Measurements from ENCODE around the gene GRID1.
"Not testable (repeated sequence)": the region's sequence is repeated elsewhere in the genome, so short reads cannot be mapped to it uniquely, and the experiment has no call there.

The GRID1 gene

GRCh38 chr10:85847085-85847484 is 519.5 kb downstream of the GRID1 start:
- TF ChIP-seq, protein P1, sequence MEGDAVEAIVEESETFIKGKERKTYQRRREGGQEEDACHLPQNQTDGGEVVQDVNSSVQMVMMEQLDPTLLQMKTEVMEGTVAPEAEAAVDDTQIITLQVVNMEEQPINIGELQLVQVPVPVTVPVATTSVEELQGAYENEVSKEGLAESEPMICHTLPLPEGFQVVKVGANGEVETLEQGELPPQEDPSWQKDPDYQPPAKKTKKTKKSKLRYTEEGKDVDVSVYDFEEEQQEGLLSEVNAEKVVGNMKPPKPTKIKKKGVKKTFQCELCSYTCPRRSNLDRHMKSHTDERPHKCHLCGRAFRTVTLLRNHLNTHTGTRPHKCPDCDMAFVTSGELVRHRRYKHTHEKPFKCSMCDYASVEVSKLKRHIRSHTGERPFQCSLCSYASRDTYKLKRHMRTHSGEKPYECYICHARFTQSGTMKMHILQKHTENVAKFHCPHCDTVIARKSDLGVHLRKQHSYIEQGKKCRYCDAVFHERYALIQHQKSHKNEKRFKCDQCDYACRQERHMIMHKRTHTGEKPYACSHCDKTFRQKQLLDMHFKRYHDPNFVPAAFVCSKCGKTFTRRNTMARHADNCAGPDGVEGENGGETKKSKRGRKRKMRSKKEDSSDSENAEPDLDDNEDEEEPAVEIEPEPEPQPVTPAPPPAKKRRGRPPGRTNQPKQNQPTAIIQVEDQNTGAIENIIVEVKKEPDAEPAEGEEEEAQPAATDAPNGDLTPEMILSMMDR (IDR thresholded peaks at IDR 0.05; ENCODE audit: insufficient read depth, missing control alignments) = no peak
- FAIRE-seq (no peak), DNase-seq (ENCODE audit: insufficient read length, low spot score) (no peak)

GRCh38 chr10:85838660-85839059 is 527.9 kb downstream of the GRID1 start:
- not testable (repeated sequence) for FAIRE-seq; DNase-seq (ENCODE audit: insufficient read length, low spot score)

GRCh38 chr10:85832988-85833387 is 533.6 kb downstream of the GRID1 start:
- DNase-seq (ENCODE audit: insufficient read length, low spot score) (no peak), FAIRE-seq (no peak)
- TF ChIP-seq, protein P1 (IDR thresholded peaks at IDR 0.05; ENCODE audit: insufficient read depth, missing control alignments) = no peak

DNA sequence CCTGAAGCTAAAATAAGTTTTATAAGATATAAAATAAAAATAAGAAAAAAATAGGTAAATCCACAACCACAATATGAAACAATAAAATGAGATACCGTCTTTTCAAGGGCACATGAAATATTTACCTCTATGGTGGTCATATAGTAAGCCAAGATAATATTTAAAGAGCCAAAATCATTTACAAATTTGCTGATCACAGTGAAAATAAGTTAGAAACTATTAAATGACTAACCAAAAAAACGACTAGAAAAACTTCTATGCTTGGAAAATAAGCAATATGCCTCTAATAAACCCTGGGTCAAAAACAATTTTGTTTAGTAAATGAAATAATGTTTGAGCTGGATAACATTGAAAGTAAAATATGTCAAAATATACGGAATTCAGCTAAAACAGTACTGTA is 535.2 kb downstream of the GRID1 start:
- no peak for FAIRE-seq
- TF ChIP-seq, protein P1 (IDR thresholded peaks at IDR 0.05; ENCODE audit: insufficient read depth, missing control alignments) = no peak

GRCh38 chr10:85826377-85826776 is 540.2 kb downstream of the GRID1 start:
- no peak for DNase-seq (ENCODE audit: insufficient read length, low spot score)
- TF ChIP-seq, protein P1 (IDR thresholded peaks at IDR 0.05; ENCODE audit: insufficient read depth, missing control alignments) = no peak
- no peak for FAIRE-seq

More for the DNA sequence above, 535.2 kb downstream of the GRID1 start:
- DNase-seq (ENCODE audit: insufficient read length, low spot score) = no peak

GRCh38 chr10:85811405-85811804 is 555.2 kb downstream of the GRID1 start:
- TF ChIP-seq, protein P1 (IDR thresholded peaks at IDR 0.05; ENCODE audit: insufficient read depth, missing control alignments) = no peak
- no peak for FAIRE-seq

GRCh38 chr10:85810674-85811073 is 555.9 kb downstream of the GRID1 start:
- TF ChIP-seq, protein P1 (IDR thresholded peaks at IDR 0.05; ENCODE audit: insufficient read depth, missing control alignments) = no peak
- no peak for DNase-seq (ENCODE audit: insufficient read length, low spot score)
- FAIRE-seq = no peak

More at GRCh38 chr10:85811405-85811804, 555.2 kb downstream of the GRID1 start:
- DNase-seq (ENCODE audit: insufficient read length, low spot score) = no peak

- FAIRE-seq = no peak
- TF ChIP-seq, protein P1 (IDR thresholded peaks at IDR 0.05; ENCODE audit: insufficient read depth, missing control alignments) = no peak
- DNase-seq (ENCODE audit: insufficient read length, low spot score) = no peak
Observed at GRCh38 chr10:85795460-85795859, 571.1 kb downstream of the GRID1 start.
